Loucy (cell line): ENCODE measurements around the gene DOK1.

Experiments
- H2AFZ ChIP-seq: fragments of 200-600 bp; sonication (generic); 2 replicates; pipeline ENCODE4 v1.6.0; 2016; ENCODE audit warnings: antibody characterized with exemption, mild to moderate bottlenecking, low read length, moderate library complexity
- H3F3A ChIP-seq: fragments of 200-600 bp; 2 replicates; pipeline ENCODE4 v1.6.0; 2016; ENCODE audit warnings: antibody characterized with exemption, low read depth, mild to moderate bottlenecking
- H3K27me3 ChIP-seq: fragments of 200-600 bp; sonication (generic); 2 replicates; pipeline ENCODE4 v1.6.1; 2014; ENCODE audit warnings: low read length, mild to moderate bottlenecking; ENCODE audit not compliant: insufficient read depth, poor library complexity, severe bottlenecking
- H3K36me3 ChIP-seq: fragments of 200-600 bp; sonication (generic); 2 replicates; pipeline ENCODE4 v1.6.1; 2016; ENCODE audit warnings: low read length; ENCODE audit not compliant: insufficient read depth
- H3K4me1 ChIP-seq: fragments of 200-600 bp; sonication (generic); 2 replicates; pipeline ENCODE4 v1.5.1; 2014; ENCODE audit warnings: low read length, mild to moderate bottlenecking; ENCODE audit not compliant: insufficient read depth, poor library complexity, severe bottlenecking
- H3K4me2 ChIP-seq: fragments of 200-600 bp; sonication (generic); 2 replicates; pipeline ENCODE4 v1.6.0; 2014; ENCODE audit warnings: antibody characterized with exemption, low read length, low read depth, mild to moderate bottlenecking; ENCODE audit not compliant: poor library complexity, severe bottlenecking
- H3K4me3 ChIP-seq: fragments of 200-600 bp; sonication (generic); 2 replicates; pipeline ENCODE4 v1.5.1; 2014; ENCODE audit warnings: low read length, mild to moderate bottlenecking, mixed read lengths; ENCODE audit not compliant: poor library complexity, severe bottlenecking
- H3K79me2 ChIP-seq: fragments of 200-600 bp; sonication (generic); 2 replicates; pipeline ENCODE4 v1.6.1; 2014; ENCODE audit warnings: low read length; ENCODE audit not compliant: insufficient read depth
- H3K9ac ChIP-seq: fragments of 200-600 bp; sonication (generic); 2 replicates; pipeline ENCODE4 v1.6.0; 2014; ENCODE audit warnings: mild to moderate bottlenecking, low read depth, low read length, moderate library complexity; ENCODE audit not compliant: poor library complexity, severe bottlenecking
- H3K9me2 ChIP-seq: fragments of 200-600 bp; sonication (generic); replicated peaks from 2 replicates; pipeline ENCODE4 v1.6.1; 2016; ENCODE audit warnings: low read depth, low read length, mixed read lengths
- H3K9me3 ChIP-seq: fragments of 200-600 bp; sonication (generic); 2 replicates; pipeline ENCODE4 v1.6.1; 2014; ENCODE audit warnings: mild to moderate bottlenecking, antibody characterized with exemption, low read length, low read depth; ENCODE audit not compliant: insufficient read depth
- H4K20me1 ChIP-seq: fragments of 200-600 bp; sonication (generic); 2 replicates; pipeline ENCODE4 v1.6.0; 2014; ENCODE audit warnings: antibody characterized with exemption, low read length, mild to moderate bottlenecking; ENCODE audit not compliant: insufficient read depth, poor library complexity, severe bottlenecking
- CTCF ChIP-seq: fragments of 200-600 bp; sonication (generic); conservative IDR thresholded peaks from 2 replicates; pipeline ENCODE4 v1.5.1; 2014; ENCODE audit warnings: mild to moderate bottlenecking, antibody characterized with exemption, low read length
- EZH2phosphoT487 ChIP-seq: fragments of 200-600 bp; IDR thresholded peaks from 2 replicates; pipeline ENCODE4 v1.6.1; 2018; ENCODE audit warnings: antibody characterized with exemption, mild to moderate bottlenecking, moderate library complexity, borderline replicate concordance

The DOK1 gene

GRCh38 chr2:74599676-74600075, 45.2 kb downstream of the DOK1 start:
- H2AFZ ChIP-seq: no peak overlapping the region
- no peaks in the 10 kb centered on the region for H3K79me2 ChIP-seq
- H3K4me3 ChIP-seq: no peak overlapping the region
- H3K27me3 ChIP-seq: peaks cover 23% of the 10 kb centered on the region
- H4K20me1 ChIP-seq: no peaks in the 10 kb centered on the region
- H3K9me2 ChIP-seq: no peaks in the 10 kb centered on the region
- H3K9ac ChIP-seq: no peak overlapping the region
- no peaks in the 10 kb centered on the region for H3K9me3 ChIP-seq
- H3K4me1 ChIP-seq: no peaks in the 10 kb centered on the region
- TF ChIP-seq CTCF (no peak), EZH2phosphoT487 (no peak)
- H3K4me2 ChIP-seq: no peak overlapping the region
- H3F3A ChIP-seq: no peaks in the 10 kb centered on the region
- no peaks in the 10 kb centered on the region for H3K36me3 ChIP-seq

GRCh38 chr2:74602586-74603281, 48.2 kb downstream of the DOK1 start:
- H3K9me2 ChIP-seq: no peaks in the 10 kb centered on the region
- no peak overlapping the region for H3K9ac ChIP-seq
- H4K20me1 ChIP-seq: no peaks in the 10 kb centered on the region
- H3K4me2 ChIP-seq: no peak overlapping the region
- H3K4me3 ChIP-seq: no peak overlapping the region
- TF ChIP-seq EZH2phosphoT487: no peak
- no peak for TF ChIP-seq CTCF
- H3K36me3 ChIP-seq: no peaks in the 10 kb centered on the region
- H3K79me2 ChIP-seq: no peaks in the 10 kb centered on the region
- H3K27me3 ChIP-seq: peaks cover 19% of the 10 kb centered on the region
- H3F3A ChIP-seq: no peaks in the 10 kb centered on the region
- H3K9me3 ChIP-seq: no peaks in the 10 kb centered on the region
- H3K4me1 ChIP-seq: no peaks in the 10 kb centered on the region
- H2AFZ ChIP-seq: no peak overlapping the region

DNA sequence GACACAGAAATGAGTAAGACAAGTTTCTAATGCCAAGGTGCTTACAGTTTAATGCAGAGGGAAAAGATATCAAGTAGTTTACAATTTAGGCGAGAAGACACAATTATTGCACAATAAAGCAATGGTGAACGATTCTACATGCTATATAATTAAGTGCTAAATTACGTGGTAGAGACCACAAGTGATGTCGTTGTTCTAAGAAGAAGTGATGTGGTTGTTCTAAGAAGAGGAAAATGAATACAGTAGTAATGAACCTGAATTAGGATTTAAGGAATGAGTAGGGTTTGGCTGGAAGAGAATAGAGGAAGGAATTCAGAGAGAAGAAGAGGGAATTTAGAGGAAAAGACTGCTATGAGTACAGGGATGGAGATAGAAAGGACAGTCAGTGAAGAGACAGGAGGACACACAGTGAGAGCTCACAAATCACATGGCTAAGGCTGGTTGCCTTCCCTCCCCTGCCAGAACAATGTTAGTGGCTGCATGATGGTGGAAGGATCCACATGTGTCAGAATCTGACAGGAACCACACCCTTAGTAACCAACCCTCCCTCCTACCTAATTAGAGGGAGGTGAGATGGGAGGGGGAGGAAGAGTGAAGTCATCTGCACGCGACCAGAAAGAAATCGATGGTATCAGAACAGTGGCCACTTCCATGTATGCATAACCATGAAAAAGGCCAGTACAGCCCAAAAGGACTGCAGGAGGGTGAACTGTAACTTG, 48.9 kb downstream of the DOK1 start:
- Histone ChIP-seq H3K4me3 (no peak overlapping the region), H3K79me2 (no peaks in the 10 kb centered on the region), H3K4me1 (no peaks in the 10 kb centered on the region), H3K4me2 (no peak overlapping the region), H3F3A (no peaks in the 10 kb centered on the region), H2AFZ (no peak overlapping the region), H3K9me3 (no peaks in the 10 kb centered on the region), H4K20me1 (no peaks in the 10 kb centered on the region), H3K9me2 (no peaks in the 10 kb centered on the region), H3K36me3 (no peaks in the 10 kb centered on the region), H3K27me3 (peaks cover 19% of the 10 kb centered on the region), H3K9ac (no peak overlapping the region)
- TF ChIP-seq EZH2phosphoT487 (no peak), CTCF (no peak)
